Measurements from ENCODE around the gene CCDC85B. TPM values are rescaled to one million over a fixed set of nuclear protein-coding genes. Genes with fewer than 3 reads are reported as not detected.
A peak's percentile ranks its signal among the peaks of the same experiment; 100 is the strongest.

The CCDC85B gene
- total RNA-seq, 1 experiment from 2014 or later = 55.3 TPM

GRCh38 chr11:65921033-65921555 is 30.6 kb downstream of the CCDC85B start:
- POLR2A ChIA-PET = no interaction called here
- H3K9me3 Mint-ChIP-seq = no peaks in the 10 kb centered on the region
- CTCF ChIA-PET = interaction anchor here (0.7 to 1.5 kb wide), 3 partner anchors 11 to 37 kb away, joined by 3 to 6 read pairs (median 3); partner anchors contain the start of gene FIBP
- DNase-seq (ENCODE audit: low spot score) = no peak
- no peak for ATAC-seq
- no peak for TF ChIP-seq FOXK1 (CRISPR knock-in tag; IDR thresholded peaks at IDR 0.05)
- TF ChIP-seq TEAD1 (CRISPR knock-in tag; IDR thresholded peaks at IDR 0.05) = no peak
- TF ChIP-seq ATF1 (CRISPR knock-in tag; IDR thresholded peaks at IDR 0.05) = no peak
- TF ChIP-seq ZNF219 (CRISPR knock-in tag; IDR thresholded peaks at IDR 0.05; ENCODE audit: borderline replicate concordance) = no peak
- peak overlapping the region; percentile 82 for H3K4me3 Mint-ChIP-seq
- H3K27me3 Mint-ChIP-seq (ENCODE audit: low read depth) = no peaks in the 10 kb centered on the region
- H3K36me3 Mint-ChIP-seq = peaks cover 12% of the 10 kb centered on the region
- H3K4me1 Mint-ChIP-seq = peaks cover 8% of the 10 kb centered on the region; the same call in 1 of the 2 replicates
- no peak overlapping the region for H3K27ac Mint-ChIP-seq

- Mint-ChIP-seq H3K9me3 (no peaks in the 10 kb centered on the region), H3K36me3 (peaks cover 12% of the 10 kb centered on the region), H3K27me3 (ENCODE audit: low read depth) (no peaks in the 10 kb centered on the region), H3K27ac (no peak overlapping the region; the same call in 1 of the 2 replicates), H3K4me1 (peaks cover 7% of the 10 kb centered on the region; the same call in 1 of the 2 replicates), H3K4me3 (no peak overlapping the region)
- DNase-seq (ENCODE audit: low spot score) (no peak), ATAC-seq (no peak)
- ChIA-PET CTCF (interaction anchor here (1.0 to 1.5 kb wide), 2 partner anchors 10 to 33 kb away, joined by 3 to 6 read pairs; partner anchors contain the start of gene FIBP), POLR2A (interaction anchor here (0.6 kb wide), 1 partner anchor 23 kb away, joined by 3 read pairs; no protein-coding TSS in a partner anchor)
- no peak for TF ChIP-seq NFE2L1 (CRISPR knock-in tag; IDR thresholded peaks at IDR 0.05)
- no peak for TF ChIP-seq JAZF1 (CRISPR knock-in tag; IDR thresholded peaks at IDR 0.05)
- no peak for TF ChIP-seq ATF3 (CRISPR knock-in tag; conservative IDR thresholded peaks at IDR 0.05)
- TF ChIP-seq CTCF (IDR thresholded peaks at IDR 0.05) = no peak
- no peak for TF ChIP-seq SP1 (CRISPR knock-in tag; conservative IDR thresholded peaks at IDR 0.05)
- TF ChIP-seq ZNF532 (CRISPR knock-in tag; IDR thresholded peaks at IDR 0.05; ENCODE audit: borderline replicate concordance) = no peak
- no peak for TF ChIP-seq TEAD1 (CRISPR knock-in tag; IDR thresholded peaks at IDR 0.05)
- no peak for TF ChIP-seq CBFB (CRISPR knock-in tag; IDR thresholded peaks at IDR 0.05; ENCODE audit: low read depth)
- TF ChIP-seq ZNF317 (CRISPR knock-in tag; IDR thresholded peaks at IDR 0.05; ENCODE audit: borderline replicate concordance, low read depth) = no peak
- TF ChIP-seq OVOL2 (CRISPR knock-in tag; IDR thresholded peaks at IDR 0.05; ENCODE audit: borderline replicate concordance) = no peak
- TF ChIP-seq ARID4B (CRISPR knock-in tag; IDR thresholded peaks at IDR 0.05; ENCODE audit: borderline replicate concordance) = no peak
- no peak for TF ChIP-seq AR (CRISPR knock-in tag; IDR thresholded peaks at IDR 0.05)
- TF ChIP-seq ZNF281 (CRISPR knock-in tag; IDR thresholded peaks at IDR 0.05) = no peak
- no peak for TF ChIP-seq GABPB1 (CRISPR knock-in tag; IDR thresholded peaks at IDR 0.05)
- no peak for TF ChIP-seq MYBL2 (CRISPR knock-in tag; IDR thresholded peaks at IDR 0.05)
- TF ChIP-seq FOXK1 (CRISPR knock-in tag; IDR thresholded peaks at IDR 0.05) = no peak
These were observed 31.4 kb downstream of the CCDC85B start for GRCh38 chr11:65921876-65922275.
